ENCODE data around the gene UPF2. TPM values are rescaled to one million over a fixed set of nuclear protein-coding genes. Genes with fewer than 3 reads are reported as not detected.
"Not testable (repeated sequence)": the region's sequence is repeated elsewhere in the genome, so short reads cannot be mapped to it uniquely, and the experiment has no call there.

Gene UPF2
- total RNA-seq, 6 experiments from 2014 or later: 8.7 to 12.6 (median 9.8) TPM

DNA sequence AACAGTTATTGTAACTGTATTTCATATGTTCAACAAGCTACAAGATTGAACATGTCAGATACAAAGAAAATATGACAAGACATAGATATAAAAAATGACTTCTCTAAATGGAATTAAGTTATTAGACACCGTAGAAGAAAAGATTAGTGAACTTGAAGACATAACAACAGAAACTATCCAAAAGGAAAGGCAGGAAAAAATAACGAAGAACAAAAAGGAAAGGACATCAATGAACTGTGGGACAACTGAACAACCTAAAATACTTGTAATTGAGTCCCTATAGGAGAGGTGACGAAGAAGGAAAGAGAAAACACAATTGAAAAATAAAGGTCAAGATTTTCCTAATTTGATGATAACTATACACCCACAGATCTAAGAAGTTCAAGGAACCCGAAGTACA, 32.3 kb downstream of the UPF2 start:
- Histone ChIP-seq H3K36me3 (peaks cover 0 to 25% (median 6%) of the 10 kb centered on the region in 4 donors), H3K4me3 (no peak overlapping the region)
- no peak for TF ChIP-seq POLR2A (IDR thresholded peaks at IDR 0.05)

DNA sequence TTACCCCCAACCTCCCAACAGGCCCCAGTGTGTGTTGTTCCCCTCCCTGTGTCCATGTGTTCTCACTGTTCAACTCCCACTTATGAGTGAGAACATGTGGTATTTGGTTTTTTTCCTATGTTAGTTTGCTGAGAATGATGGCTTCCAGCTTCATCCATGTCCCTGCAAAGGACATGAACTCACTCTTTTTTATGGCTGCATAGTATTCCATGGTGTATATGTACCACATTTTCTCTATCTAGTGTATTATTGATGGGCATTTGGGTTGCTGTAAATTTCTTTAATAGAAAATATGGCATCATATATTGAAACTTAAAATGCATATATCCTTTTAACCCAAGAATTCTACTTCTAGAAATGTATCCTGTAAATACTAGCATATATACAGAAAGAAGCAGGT, 33.8 kb downstream of the UPF2 start:
- intact Hi-C loops (cut with DNase I); H3K27me3 ChIP-seq; H3K27ac ChIP-seq; H3K4me1 ChIP-seq; H3K4me3 ChIP-seq; ATAC-seq; H3K9me3 ChIP-seq; DNase-seq: not testable (repeated sequence)
- peaks cover 0 to 33% (median 10%) of the 10 kb centered on the region in 4 donors for H3K36me3 ChIP-seq

More for the DNA sequence above, 32.3 kb downstream of the UPF2 start:
- WGBS (ENCODE audit: insufficient coverage, low coverage, low lambda C conversion rate, missing lambda C conversion rate): 95% methylated on average over 4 of the region's 4 CpGs
- ATAC-seq (no peak), DNase-seq (no peak)
- no peak overlapping the region for H3K27ac ChIP-seq
- no peaks in the 10 kb centered on the region for H3K9me3 ChIP-seq
- no peaks in the 10 kb centered on the region for H3K27me3 ChIP-seq
- intact Hi-C loops (cut with DNase I): no loop called here
- H3K4me1 ChIP-seq: no peaks in the 10 kb centered on the region

DNA sequence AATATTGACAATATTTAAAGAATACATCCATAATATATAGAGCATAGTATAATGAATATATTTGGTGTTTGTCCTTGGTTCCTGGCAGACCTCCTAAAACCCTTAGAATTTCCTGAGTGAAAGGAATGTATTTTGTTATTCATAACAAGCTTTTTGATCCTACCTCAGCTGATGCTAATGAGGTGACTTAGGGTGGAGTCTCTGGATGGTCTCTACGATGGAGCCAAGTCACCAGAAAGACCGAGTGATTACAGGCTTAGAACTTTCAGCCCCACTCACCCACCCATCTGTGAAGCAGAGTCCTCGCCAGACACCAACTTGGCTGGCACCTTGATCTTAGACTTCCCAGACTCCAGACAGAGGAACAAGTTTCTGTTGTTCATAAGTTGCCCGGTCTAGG, 35.9 kb downstream of the UPF2 start:
- TF ChIP-seq, protein P1, sequence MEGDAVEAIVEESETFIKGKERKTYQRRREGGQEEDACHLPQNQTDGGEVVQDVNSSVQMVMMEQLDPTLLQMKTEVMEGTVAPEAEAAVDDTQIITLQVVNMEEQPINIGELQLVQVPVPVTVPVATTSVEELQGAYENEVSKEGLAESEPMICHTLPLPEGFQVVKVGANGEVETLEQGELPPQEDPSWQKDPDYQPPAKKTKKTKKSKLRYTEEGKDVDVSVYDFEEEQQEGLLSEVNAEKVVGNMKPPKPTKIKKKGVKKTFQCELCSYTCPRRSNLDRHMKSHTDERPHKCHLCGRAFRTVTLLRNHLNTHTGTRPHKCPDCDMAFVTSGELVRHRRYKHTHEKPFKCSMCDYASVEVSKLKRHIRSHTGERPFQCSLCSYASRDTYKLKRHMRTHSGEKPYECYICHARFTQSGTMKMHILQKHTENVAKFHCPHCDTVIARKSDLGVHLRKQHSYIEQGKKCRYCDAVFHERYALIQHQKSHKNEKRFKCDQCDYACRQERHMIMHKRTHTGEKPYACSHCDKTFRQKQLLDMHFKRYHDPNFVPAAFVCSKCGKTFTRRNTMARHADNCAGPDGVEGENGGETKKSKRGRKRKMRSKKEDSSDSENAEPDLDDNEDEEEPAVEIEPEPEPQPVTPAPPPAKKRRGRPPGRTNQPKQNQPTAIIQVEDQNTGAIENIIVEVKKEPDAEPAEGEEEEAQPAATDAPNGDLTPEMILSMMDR (IDR thresholded peaks at IDR 0.05): no peak
- TF ChIP-seq POLR2A (IDR thresholded peaks at IDR 0.05): no peak
- Histone ChIP-seq H3K27ac (no peak overlapping the region), H3K4me3 (no peak overlapping the region), H3K9me3 (no peaks in the 10 kb centered on the region), H3K36me3 (peaks cover 0 to 47% (median 16%) of the 10 kb centered on the region in 4 donors), H3K4me1 (no peaks in the 10 kb centered on the region), H3K27me3 (no peaks in the 10 kb centered on the region)
- intact Hi-C loops (cut with DNase I): no loop called here
- no peak for DNase-seq
- ATAC-seq: no peak
- 96% methylated on average over 4 of the region's 4 CpGs for WGBS (ENCODE audit: insufficient coverage, low coverage, low lambda C conversion rate, missing lambda C conversion rate)

DNA sequence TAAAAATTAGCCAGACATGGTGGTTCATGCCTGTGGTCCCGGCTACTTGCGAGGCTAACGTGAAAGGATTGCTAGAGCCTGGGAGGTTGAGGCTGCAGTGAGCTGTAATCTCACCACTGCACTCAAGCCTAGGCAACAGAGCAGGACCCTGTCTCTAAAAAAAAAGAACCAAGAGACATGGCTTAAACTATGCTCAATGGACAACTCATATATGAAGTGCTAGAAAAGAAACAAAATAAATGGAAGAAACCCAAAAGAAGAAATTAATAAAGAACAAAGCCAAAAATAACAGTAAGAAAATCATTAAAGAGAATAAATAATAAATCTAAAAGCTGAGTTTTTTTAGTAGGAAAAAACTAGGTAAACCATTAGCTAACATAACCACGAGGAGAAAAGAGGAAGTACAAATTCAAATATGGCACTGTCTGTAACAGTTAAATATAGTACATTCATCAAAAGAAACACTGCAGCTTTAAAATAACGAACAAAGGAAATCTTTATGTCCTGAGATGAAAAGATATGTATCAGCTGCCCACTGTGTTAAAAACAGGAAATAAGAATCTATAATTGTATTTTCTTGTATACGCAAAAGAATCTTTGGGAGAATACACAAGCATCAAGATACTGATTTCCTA, 48.7 kb downstream of the UPF2 start:
- Histone ChIP-seq H3K27me3 (no peaks in the 10 kb centered on the region), H3K9me3 (peaks cover 0 to 2% (median 0%) of the 10 kb centered on the region in 4 donors), H3K4me3 (no peak overlapping the region), H3K36me3 (peaks cover 0 to 28% (median 11%) of the 10 kb centered on the region in 4 donors), H3K27ac (no peak overlapping the region), H3K4me1 (peaks cover 0 to 5% (median 0%) of the 10 kb centered on the region in 4 donors)
- 67% methylated on average over 6 of the region's 6 CpGs for WGBS (ENCODE audit: insufficient coverage, low coverage, low lambda C conversion rate, missing lambda C conversion rate)
- TF ChIP-seq POLR2A (IDR thresholded peaks at IDR 0.05): no peak
- TF ChIP-seq, protein P1 (IDR thresholded peaks at IDR 0.05): no peak
- intact Hi-C loops (cut with DNase I): no loop called here
- DNase-seq: no peak
- no peak for ATAC-seq

DNA sequence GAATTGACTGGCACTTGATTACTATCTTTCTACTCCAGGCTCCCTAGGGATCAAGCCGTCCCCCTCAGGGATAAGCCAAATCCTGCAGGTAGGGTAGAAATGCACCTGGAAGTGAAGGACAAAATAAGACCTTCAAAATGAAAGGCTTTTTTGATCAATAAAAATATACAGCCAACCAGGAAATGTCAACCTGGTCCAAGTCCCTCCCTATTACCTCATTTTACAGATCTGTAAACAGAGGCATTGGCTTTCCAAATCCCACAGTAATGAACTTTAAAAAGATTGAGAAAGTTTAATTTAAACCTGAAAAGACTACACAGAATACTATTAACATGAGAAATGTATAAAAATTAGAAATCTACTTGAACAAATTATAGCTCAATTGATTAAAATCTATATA, 53.7 kb downstream of the UPF2 start:
- Histone ChIP-seq H3K27me3 (no peaks in the 10 kb centered on the region), H3K9me3 (peaks cover 0 to 2% (median 0%) of the 10 kb centered on the region in 4 donors), H3K4me3 (no peak overlapping the region), H3K27ac (peak overlapping the region; percentile 42 to 69 (median 61)), H3K4me1 (peaks cover 0 to 8% (median 0%) of the 10 kb centered on the region in 4 donors), H3K36me3 (no peaks in the 10 kb centered on the region)
- 17% methylated on average over 1 of the region's 1 CpG for WGBS (ENCODE audit: insufficient coverage, low coverage, low lambda C conversion rate, missing lambda C conversion rate)
- TF ChIP-seq, protein P1 (IDR thresholded peaks at IDR 0.05): no peak
- TF ChIP-seq POLR2A (IDR thresholded peaks at IDR 0.05): no peak
- peak; percentile 19 to 57 (median 48) for ATAC-seq
- intact Hi-C loops (cut with DNase I): loop anchor here in 1 of 2 donors (10.0 kb wide), 1 partner anchor 194 kb away; no protein-coding TSS in a partner anchor
- no peak for DNase-seq
